Measurements from ENCODE around the gene ZNF26. TPM values are rescaled to one million over a fixed set of nuclear protein-coding genes. Genes with fewer than 3 reads are reported as not detected.

The ZNF26 gene, protein sequence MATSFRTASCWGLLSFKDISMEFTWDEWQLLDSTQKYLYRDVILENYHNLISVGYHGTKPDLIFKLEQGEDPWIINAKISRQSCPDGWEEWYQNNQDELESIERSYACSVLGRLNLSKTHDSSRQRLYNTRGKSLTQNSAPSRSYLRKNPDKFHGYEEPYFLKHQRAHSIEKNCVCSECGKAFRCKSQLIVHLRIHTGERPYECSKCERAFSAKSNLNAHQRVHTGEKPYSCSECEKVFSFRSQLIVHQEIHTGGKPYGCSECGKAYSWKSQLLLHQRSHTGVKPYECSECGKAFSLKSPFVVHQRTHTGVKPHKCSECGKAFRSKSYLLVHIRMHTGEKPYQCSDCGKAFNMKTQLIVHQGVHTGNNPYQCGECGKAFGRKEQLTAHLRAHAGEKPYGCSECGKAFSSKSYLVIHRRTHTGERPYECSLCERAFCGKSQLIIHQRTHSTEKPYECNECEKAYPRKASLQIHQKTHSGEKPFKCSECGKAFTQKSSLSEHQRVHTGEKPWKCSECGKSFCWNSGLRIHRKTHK
- total RNA-seq, result 8.3 and 17.8 TPM in 2 replicates

DNA sequence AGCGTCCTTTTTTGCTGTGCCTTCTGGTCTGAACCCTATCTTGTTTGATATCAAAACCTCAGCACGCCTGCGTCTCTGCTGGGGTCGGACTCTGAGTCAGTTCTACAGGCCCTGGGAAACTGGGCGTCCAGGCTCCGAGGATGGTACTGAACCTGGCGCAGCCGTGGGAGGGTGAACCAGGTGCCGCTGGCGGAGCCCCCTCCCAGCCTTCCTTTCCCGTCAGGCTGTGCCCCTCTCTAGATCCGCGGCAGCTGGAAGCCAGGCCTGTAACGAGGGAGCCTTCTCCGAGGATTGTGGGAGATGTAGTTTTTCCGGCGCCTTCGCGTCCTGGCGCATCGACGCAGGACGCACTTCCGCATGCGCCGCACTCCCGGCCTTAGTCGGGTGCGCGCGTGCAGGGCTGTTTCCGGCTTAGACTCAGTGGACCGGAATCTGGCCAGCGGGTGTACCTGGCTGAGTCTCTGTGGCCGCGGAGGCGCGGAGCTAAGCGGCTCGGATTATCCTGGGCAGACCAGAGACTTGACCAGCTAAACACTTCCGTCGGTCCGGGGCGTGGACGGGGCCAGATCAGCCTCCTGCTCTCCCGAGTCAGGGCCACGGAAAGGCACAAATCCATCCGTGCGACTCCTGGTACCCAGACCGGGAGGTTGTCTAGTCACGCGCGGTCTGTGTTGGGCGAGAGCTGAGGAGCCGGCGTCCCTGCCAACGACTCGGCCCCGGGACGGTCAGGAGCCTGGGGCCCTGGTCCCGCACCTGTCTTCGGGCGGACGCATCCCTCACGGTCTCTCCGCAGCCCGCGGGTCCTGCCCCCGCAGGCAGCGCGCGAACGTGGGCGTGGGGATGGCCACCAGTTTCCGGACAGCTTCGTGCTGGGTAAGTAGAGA, at the start of gene ZNF26:
ZNF26 (plus strand) TSS at position 367 of the 884 bp plus-strand sequence; CDS start at position 841, 474 bp downstream.

GRCh38 chr12:132956011-132956788, 30.0 kb upstream of the ZNF26 start, which contains the start of gene ZNF605:
ZNF605 (minus strand) TSS chr12:132956306; CDS start chr12:132945635, 10,671 bp downstream.

DNA sequence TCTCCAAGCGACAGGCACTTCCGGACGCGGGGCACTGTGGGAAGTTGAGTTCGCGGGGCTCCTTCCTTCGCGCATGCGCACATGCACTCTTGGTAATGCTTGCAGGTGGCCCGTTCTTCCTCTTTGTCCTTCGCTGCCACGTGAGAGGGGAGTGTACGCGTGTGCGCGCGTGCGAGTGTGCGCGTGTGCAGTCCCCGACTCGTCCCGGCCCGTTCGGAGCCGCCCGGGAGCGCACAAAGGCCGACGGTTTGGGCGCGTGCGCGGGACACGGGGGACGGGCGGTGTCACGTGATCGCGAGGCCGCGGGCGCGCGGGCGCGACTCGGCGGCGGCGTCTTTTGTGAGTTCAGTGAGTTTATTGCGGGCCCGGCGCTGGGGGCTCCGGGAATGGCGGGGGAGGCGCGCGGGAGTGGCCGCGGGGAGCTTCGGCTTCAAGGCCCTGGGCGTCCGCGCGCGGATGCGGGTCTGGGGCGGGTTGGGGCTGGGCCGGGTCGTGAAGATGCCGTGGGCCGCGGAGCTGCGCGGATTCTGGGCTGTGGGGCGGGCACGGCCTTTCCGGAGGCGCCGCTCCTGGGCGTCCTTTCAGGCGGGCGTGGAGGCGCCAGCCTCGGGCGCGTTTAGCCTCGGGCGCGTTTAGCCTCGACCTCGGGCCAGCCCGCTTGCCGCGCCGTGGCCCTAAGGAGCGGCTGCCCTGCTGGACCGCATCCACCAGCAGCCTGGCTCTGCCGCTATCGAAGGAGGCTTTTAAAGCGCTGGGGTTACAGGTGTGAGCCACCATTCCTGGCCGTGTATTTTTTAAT, 51.2 kb downstream of the ZNF26 start, which contains the start of gene ZNF84:
ZNF84 (plus strand) TSS at position 303 of the 799 bp plus-strand sequence. CDS start 3,959 bp downstream, outside the sequence.

Other genes starting within 250 kb of the ZNF26 start
- 55.6 and 113 TPM in 2 replicates for gene ANKLE2, start 224.5 kb upstream of the ZNF26 start, total RNA-seq
- gene GOLGA3, start 157.5 kb upstream of the ZNF26 start, total RNA-seq, result 72.5 and 83.6 TPM in 2 replicates
- 30.5 and 47.2 TPM in 2 replicates for gene CHFR, start 98.8 kb upstream of the ZNF26 start, total RNA-seq
- 4.1 and 4.9 TPM in 2 replicates for gene ZNF605, start 30.1 kb upstream of the ZNF26 start, total RNA-seq
- gene ZNF84, start 51.1 kb downstream of the ZNF26 start, total RNA-seq, result 15.3 and 22.2 TPM in 2 replicates
- gene ZNF140, start 94.6 kb downstream of the ZNF26 start, total RNA-seq, result 14.5 and 18.8 TPM in 2 replicates
- 0.43 and 0.48 TPM in 2 replicates for gene ZNF891, start 143.9 kb downstream of the ZNF26 start, total RNA-seq
- gene ZNF10, start 144.3 kb downstream of the ZNF26 start, total RNA-seq, result 1.7 and 4.3 TPM in 2 replicates
- gene ZNF268, start 195.1 kb downstream of the ZNF26 start, total RNA-seq, result 16.6 and 26.5 TPM in 2 replicates
- not detected in 2 replicates for gene ANHX, start 249.5 kb downstream of the ZNF26 start, total RNA-seq